ENCODE results near the gene FAM13A.
"Not testable (repeated sequence)": the region's sequence is repeated elsewhere in the genome, so short reads cannot be mapped to it uniquely, and the experiment has no call there.

Gene FAM13A

DNA sequence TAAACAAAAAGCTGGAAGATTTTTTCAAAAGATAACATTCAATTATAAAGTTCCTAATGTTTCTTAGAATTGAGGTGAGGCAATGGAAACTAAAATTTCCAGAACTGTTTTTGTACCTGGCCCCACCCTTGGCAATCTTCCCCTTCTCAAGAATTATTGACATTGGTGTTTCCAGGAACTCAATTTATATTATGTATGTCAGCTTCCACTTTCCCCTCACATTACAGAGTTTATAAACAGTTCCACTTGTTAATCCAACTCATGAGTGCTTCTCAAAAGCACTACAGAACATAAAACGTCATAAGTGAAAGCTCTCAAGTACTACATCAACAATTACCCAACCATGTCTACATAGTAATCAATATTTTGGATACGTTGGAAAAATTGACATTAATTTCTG is 107.4 kb downstream of the FAM13A start:
- Histone ChIP-seq H3K4me3 (ENCODE audit: low read length) (no peak overlapping the region), H3K9me3 (ENCODE audit: insufficient read depth, low read depth, low read length) (no peaks in the 10 kb centered on the region; the same call in 1 of the 2 replicates), H3K9ac (ENCODE audit: low read depth, low read length) (no peak overlapping the region; the same call in 1 of the 2 replicates), H3K36me3 (ENCODE audit: insufficient read depth, low read depth, low read length) (no peaks in the 10 kb centered on the region), H3K27me3 (ENCODE audit: insufficient read depth, low read length) (no peaks in the 10 kb centered on the region), H3K27ac (ENCODE audit: low read length) (no peak overlapping the region), H3K4me1 (ENCODE audit: insufficient read depth, low read length) (no peaks in the 10 kb centered on the region)

GRCh38 chr4:88940506-88940905 is 116.5 kb downstream of the FAM13A start:
- Histone ChIP-seq H3K4me3 (ENCODE audit: low read length) (no peak overlapping the region), H3K27me3 (ENCODE audit: insufficient read depth, low read length) (no peaks in the 10 kb centered on the region), H3K9ac (ENCODE audit: low read depth, low read length) (no peak overlapping the region), H3K4me1 (ENCODE audit: insufficient read depth, low read length) (0 out of 2 replicates have a peak, but pooled peaks cover 4% of the 10 kb centered on the region), H3K36me3 (ENCODE audit: insufficient read depth, low read depth, low read length) (no peaks in the 10 kb centered on the region), H3K9me3 (ENCODE audit: insufficient read depth, low read depth, low read length) (no peaks in the 10 kb centered on the region), H3K27ac (ENCODE audit: low read length) (no peak overlapping the region)

- Histone ChIP-seq H3K27me3 (ENCODE audit: insufficient read depth, low read length) (no peaks in the 10 kb centered on the region), H3K9me3 (ENCODE audit: insufficient read depth, low read depth, low read length) (no peaks in the 10 kb centered on the region), H3K4me3 (ENCODE audit: low read length) (no peak overlapping the region), H3K9ac (ENCODE audit: low read depth, low read length) (no peak overlapping the region), H3K4me1 (ENCODE audit: insufficient read depth, low read length) (0 out of 2 replicates have a peak, but pooled peaks cover 4% of the 10 kb centered on the region), H3K27ac (ENCODE audit: low read length) (no peak overlapping the region), H3K36me3 (ENCODE audit: insufficient read depth, low read depth, low read length) (no peaks in the 10 kb centered on the region)
These were observed 117.3 kb downstream of the FAM13A start for GRCh38 chr4:88939697-88940096.

DNA sequence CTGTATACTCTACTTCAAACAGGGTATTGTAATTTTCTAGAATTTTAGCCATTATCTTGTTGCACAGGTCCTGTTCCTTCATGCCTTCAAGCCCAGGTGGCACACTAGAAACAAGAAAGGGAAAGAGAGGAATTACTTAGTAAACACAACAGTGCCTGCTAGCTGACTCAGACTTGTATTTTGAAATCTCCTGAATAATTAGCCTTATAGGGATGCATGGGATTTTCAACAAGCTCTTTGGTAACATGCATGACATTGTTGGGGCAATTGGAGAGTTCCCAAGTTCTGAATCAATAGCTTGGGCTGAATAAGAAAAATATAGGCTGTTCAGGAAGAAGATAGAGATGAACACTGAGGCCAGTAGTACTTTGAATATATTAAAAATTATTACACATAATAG is 118.8 kb downstream of the FAM13A start:
- Histone ChIP-seq H3K9me3 (ENCODE audit: insufficient read depth, low read depth, low read length) (no peaks in the 10 kb centered on the region), H3K27ac (ENCODE audit: low read length) (no peak overlapping the region), H3K27me3 (ENCODE audit: insufficient read depth, low read length) (no peaks in the 10 kb centered on the region), H3K4me3 (ENCODE audit: low read length) (no peak overlapping the region), H3K4me1 (ENCODE audit: insufficient read depth, low read length) (0 out of 2 replicates have a peak, but pooled peaks cover 4% of the 10 kb centered on the region), H3K9ac (ENCODE audit: low read depth, low read length) (no peak overlapping the region), H3K36me3 (ENCODE audit: insufficient read depth, low read depth, low read length) (no peaks in the 10 kb centered on the region)

DNA sequence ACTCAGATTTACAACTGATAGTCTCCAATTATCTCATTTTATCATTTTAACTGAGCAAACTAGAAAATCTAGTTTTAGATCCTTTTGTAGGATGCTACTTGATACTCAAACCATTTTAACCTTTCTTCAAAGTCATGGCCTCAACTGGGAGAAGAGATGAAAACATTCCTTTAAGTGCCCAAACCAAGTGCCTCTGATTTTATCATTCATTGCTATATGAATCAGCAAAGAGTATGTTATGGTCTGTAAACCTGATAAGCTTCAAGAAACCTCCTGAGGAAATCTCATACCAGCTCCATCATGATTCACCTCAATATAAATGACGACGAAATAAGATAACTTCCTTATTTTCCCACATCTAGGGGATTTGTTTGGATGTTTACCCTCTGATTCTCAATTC is 119.9 kb downstream of the FAM13A start:
- H3K4me1 ChIP-seq (ENCODE audit: insufficient read depth, low read length): 0 out of 2 replicates have a peak, but pooled peaks cover 4% of the 10 kb centered on the region
- no peaks in the 10 kb centered on the region for H3K36me3 ChIP-seq (ENCODE audit: insufficient read depth, low read depth, low read length)
- no peak overlapping the region for H3K9ac ChIP-seq (ENCODE audit: low read depth, low read length)
- no peaks in the 10 kb centered on the region for H3K27me3 ChIP-seq (ENCODE audit: insufficient read depth, low read length)
- H3K9me3 ChIP-seq (ENCODE audit: insufficient read depth, low read depth, low read length): no peaks in the 10 kb centered on the region
- H3K27ac ChIP-seq (ENCODE audit: low read length): no peak overlapping the region
- H3K4me3 ChIP-seq (ENCODE audit: low read length): no peak overlapping the region

DNA sequence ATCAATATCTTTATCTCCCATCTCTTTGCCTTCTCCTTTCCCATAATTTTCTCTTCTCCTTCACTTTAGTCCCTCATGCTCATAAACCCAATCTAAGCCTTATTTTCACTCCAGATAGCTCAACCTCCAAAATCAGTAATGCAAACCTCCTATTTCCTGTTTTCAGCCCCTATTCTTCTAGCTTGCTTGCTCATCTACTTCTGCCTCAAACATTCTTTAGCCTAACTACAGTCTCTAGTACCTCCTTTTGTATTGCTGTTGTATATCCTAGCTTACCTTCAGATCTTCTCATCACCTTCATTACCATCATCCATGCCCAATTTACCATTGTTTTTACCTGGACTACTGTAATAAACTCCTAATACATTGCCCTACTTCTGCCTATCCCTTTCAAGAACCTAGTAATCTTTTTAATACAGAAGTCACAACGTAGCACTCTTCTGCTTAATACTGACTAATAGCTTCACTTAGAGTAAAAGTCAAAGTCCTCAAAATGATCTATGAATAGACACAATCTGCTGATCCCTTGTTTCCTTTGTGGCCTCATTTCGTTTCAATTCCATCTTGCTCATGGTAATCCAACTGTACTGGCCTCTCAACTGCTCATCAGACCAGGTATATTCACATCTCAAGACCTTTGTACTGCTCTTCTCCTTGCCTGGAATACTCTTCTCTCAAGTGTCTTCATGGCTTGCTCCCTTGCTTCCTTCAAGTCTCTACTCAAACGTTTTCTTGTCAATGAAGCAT is 123.4 kb downstream of the FAM13A start:
- H3K27me3 ChIP-seq (ENCODE audit: insufficient read depth, low read length): no peaks in the 10 kb centered on the region
- H3K4me1 ChIP-seq (ENCODE audit: insufficient read depth, low read length): 0 out of 2 replicates have a peak, but pooled peaks cover 4% of the 10 kb centered on the region
- no peak overlapping the region for H3K9ac ChIP-seq (ENCODE audit: low read depth, low read length)
- H3K36me3 ChIP-seq (ENCODE audit: insufficient read depth, low read depth, low read length): no peaks in the 10 kb centered on the region
- H3K4me3 ChIP-seq (ENCODE audit: low read length): no peak overlapping the region
- H3K27ac ChIP-seq (ENCODE audit: low read length): no peak overlapping the region
- no peaks in the 10 kb centered on the region for H3K9me3 ChIP-seq (ENCODE audit: insufficient read depth, low read depth, low read length)

DNA sequence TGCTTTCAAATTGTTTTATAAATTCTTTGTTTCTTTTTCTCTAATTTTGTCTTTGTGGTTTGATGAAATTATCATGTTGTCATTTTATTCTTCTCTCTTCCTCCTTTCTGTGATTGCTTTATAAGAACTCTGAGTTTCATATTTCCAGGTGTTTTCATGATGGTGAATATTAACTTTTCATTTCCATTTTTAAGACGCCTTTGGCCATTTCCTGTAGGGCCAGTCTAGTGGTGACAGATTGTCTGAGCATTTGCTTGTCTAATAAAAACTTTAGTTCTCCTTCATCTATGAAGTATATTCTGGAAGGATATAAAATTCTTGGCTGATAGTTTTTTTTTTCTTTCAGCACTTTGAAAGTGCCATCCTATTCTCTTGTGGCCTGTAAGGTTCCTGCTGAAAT is 128.1 kb downstream of the FAM13A start:
- no peaks in the 10 kb centered on the region for H3K36me3 ChIP-seq (ENCODE audit: insufficient read depth, low read depth, low read length)
- no peak overlapping the region for H3K27ac ChIP-seq (ENCODE audit: low read length)
- no peaks in the 10 kb centered on the region for H3K4me1 ChIP-seq (ENCODE audit: insufficient read depth, low read length)
- H3K9me3 ChIP-seq (ENCODE audit: insufficient read depth, low read depth, low read length): no peaks in the 10 kb centered on the region
- H3K9ac ChIP-seq (ENCODE audit: low read depth, low read length): no peak overlapping the region
- H3K4me3 ChIP-seq (ENCODE audit: low read length): no peak overlapping the region
- no peaks in the 10 kb centered on the region for H3K27me3 ChIP-seq (ENCODE audit: insufficient read depth, low read length)

DNA sequence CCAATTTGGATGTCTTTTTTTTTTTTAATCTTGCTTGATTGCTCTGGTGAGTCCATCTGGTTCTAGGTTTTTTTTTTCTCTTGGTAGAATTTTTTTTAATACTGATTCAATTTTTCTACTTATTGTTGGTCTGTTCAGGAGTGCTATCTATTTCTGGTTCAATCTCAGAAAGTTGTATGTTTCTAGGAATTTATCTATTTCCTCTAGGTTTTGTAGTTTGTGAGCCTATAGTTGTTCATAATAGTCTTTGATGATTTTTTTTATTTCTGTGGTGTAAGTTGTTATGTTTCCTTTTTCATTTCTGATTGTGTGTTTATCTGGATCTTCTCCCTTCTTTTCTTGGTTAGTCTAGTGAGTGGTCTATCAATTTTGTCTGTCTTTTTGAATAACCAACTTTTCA is 129.6 kb downstream of the FAM13A start:
- no peaks in the 10 kb centered on the region for H3K9me3 ChIP-seq (ENCODE audit: insufficient read depth, low read depth, low read length)
- H3K27ac ChIP-seq (ENCODE audit: low read length): no peak overlapping the region
- H3K9ac ChIP-seq (ENCODE audit: low read depth, low read length): no peak overlapping the region
- no peaks in the 10 kb centered on the region for H3K4me1 ChIP-seq (ENCODE audit: insufficient read depth, low read length)
- no peak overlapping the region for H3K4me3 ChIP-seq (ENCODE audit: low read length)
- no peaks in the 10 kb centered on the region for H3K27me3 ChIP-seq (ENCODE audit: insufficient read depth, low read length)
- H3K36me3 ChIP-seq (ENCODE audit: insufficient read depth, low read depth, low read length): no peaks in the 10 kb centered on the region

DNA sequence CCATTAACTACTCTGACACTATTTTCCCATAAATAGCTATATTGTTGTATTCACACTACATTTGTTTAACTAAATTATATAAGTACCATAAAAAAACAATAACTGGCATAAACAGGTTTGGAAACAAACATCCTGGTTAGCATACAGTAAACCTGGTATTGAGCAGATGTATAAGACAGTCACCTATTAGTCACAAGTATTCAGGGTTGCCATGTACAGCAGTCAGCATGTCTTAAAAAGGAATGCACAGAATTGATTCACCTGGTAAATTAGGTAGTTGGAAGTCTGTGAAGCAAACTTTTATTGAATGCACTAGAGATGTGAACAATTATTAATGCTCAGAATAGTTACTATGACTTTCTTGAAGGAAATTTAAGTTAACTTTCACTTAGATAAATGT is 137.9 kb downstream of the FAM13A start:
- Histone ChIP-seq H3K9ac (ENCODE audit: low read depth, low read length) (no peak overlapping the region), H3K4me3 (ENCODE audit: low read length) (no peak overlapping the region), H3K27ac (ENCODE audit: low read length) (no peak overlapping the region), H3K4me1 (ENCODE audit: insufficient read depth, low read length) (no peaks in the 10 kb centered on the region), H3K9me3 (ENCODE audit: insufficient read depth, low read depth, low read length) (peaks cover 19% of the 10 kb centered on the region; the same call in 1 of the 2 replicates), H3K27me3 (ENCODE audit: insufficient read depth, low read length) (no peaks in the 10 kb centered on the region), H3K36me3 (ENCODE audit: insufficient read depth, low read depth, low read length) (peaks cover 12% of the 10 kb centered on the region; the same call in 1 of the 2 replicates)

DNA sequence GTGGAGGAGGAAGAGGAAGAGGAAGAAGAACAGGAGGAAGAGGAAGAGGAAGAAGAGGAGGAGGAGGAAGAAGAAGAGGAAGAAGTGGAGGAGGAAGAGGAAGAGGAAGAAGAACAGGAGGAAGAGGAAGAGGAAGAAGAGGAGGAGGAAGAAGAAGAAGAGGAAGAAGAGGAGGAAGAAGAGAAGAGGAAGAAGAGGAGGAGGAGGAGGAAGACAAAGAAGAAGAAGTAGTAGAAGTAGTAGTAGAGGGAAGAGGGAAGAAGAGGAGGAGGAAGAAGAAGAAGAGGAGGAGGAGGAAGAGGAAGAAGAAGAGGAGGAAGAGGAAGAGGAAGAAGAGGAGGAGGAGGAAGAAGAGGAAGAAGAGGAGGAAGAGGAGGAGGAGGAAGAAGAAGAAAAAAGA is 143.8 kb downstream of the FAM13A start:
- not testable (repeated sequence) for H3K4me3 ChIP-seq (ENCODE audit: low read length); H3K27me3 ChIP-seq (ENCODE audit: insufficient read depth, low read length); H3K36me3 ChIP-seq (ENCODE audit: insufficient read depth, low read depth, low read length); H3K27ac ChIP-seq (ENCODE audit: low read length); H3K9me3 ChIP-seq (ENCODE audit: insufficient read depth, low read depth, low read length); H3K9ac ChIP-seq (ENCODE audit: low read depth, low read length); H3K4me1 ChIP-seq (ENCODE audit: insufficient read depth, low read length)

- no peak overlapping the region for H3K9ac ChIP-seq (ENCODE audit: low read depth, low read length)
- no peaks in the 10 kb centered on the region for H3K36me3 ChIP-seq (ENCODE audit: insufficient read depth, low read depth, low read length)
- H3K27ac ChIP-seq (ENCODE audit: low read length): no peak overlapping the region
- no peaks in the 10 kb centered on the region for H3K27me3 ChIP-seq (ENCODE audit: insufficient read depth, low read length)
- no peaks in the 10 kb centered on the region for H3K4me1 ChIP-seq (ENCODE audit: insufficient read depth, low read length)
- no peak overlapping the region for H3K4me3 ChIP-seq (ENCODE audit: low read length)
- no peaks in the 10 kb centered on the region for H3K9me3 ChIP-seq (ENCODE audit: insufficient read depth, low read depth, low read length)
These were observed 145.5 kb downstream of the FAM13A start for GRCh38 chr4:88911246-88912212.

Measured in iPS-20b (cell line).